ENCODE results near the gene PAN2. TPM values are rescaled to one million over a fixed set of nuclear protein-coding genes. Genes with fewer than 3 reads are reported as not detected.
A peak's percentile ranks its signal among the peaks of the same experiment; 100 is the strongest.

Gene PAN2
- total RNA-seq, 1 donor from 2014 or later: 45.3 TPM

DNA sequence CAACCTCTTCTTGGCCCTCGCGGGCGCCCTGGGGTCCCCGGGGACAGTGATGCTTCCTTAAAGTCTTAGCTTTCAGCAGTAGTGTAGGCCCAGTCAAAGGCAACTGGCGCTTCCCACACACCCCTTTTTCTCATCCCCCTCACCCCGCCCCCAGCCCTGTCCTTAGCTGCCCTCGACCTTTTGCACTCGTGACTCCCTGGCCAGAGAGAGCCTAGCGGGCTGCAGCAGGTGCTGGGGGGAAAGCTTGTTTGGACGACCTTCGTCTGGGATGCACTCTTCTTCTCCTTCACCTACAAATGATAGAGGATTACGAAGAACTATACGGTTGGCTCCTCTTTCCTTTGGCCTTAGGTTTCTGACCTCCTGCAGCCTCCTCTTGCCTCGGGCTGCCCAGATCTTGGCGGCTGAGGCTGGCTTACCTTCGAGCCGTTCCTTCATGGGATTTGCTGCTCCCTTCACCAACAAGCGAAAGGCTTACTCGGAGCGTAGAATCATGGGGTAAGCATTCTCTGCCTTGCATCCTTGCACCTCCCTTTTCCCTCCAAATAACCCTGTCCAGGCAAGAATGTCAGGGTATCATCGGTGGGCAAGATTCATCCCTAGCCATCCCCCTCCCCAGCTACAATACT is 66.2 kb downstream of the PAN2 start:
- DNase-seq (ENCODE audit: low spot score in 2 of 2): no peak
- peak overlapping the region; percentile 91 to 96 for H3K27ac ChIP-seq
- no peaks in the 10 kb centered on the region for H3K9me3 ChIP-seq
- TF ChIP-seq, protein P1, sequence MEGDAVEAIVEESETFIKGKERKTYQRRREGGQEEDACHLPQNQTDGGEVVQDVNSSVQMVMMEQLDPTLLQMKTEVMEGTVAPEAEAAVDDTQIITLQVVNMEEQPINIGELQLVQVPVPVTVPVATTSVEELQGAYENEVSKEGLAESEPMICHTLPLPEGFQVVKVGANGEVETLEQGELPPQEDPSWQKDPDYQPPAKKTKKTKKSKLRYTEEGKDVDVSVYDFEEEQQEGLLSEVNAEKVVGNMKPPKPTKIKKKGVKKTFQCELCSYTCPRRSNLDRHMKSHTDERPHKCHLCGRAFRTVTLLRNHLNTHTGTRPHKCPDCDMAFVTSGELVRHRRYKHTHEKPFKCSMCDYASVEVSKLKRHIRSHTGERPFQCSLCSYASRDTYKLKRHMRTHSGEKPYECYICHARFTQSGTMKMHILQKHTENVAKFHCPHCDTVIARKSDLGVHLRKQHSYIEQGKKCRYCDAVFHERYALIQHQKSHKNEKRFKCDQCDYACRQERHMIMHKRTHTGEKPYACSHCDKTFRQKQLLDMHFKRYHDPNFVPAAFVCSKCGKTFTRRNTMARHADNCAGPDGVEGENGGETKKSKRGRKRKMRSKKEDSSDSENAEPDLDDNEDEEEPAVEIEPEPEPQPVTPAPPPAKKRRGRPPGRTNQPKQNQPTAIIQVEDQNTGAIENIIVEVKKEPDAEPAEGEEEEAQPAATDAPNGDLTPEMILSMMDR (IDR thresholded peaks at IDR 0.05): no peak
- no peaks in the 10 kb centered on the region for H3K27me3 ChIP-seq
- H3K4me3 ChIP-seq: peak overlapping the region; percentile 69 to 73
- H3K36me3 ChIP-seq: peaks cover 17 to 19% of the 10 kb centered on the region in 2 donors
- intact Hi-C loops (cut with DNase I): loop anchor here (1.0 to 2.0 kb wide), 2 partner anchors 9 to 33 kb away; partner anchors contain the start of genes ANKRD52 and CS
- H3K4me1 ChIP-seq: peaks cover 0 to 12% of the 10 kb centered on the region in 2 donors

- Histone ChIP-seq H3K36me3 (peaks cover 10 to 12% of the 10 kb centered on the region in 2 donors), H3K4me3 (peak within 1 kb of the TSS; percentile 69 to 73), H3K27me3 (no peaks in the 10 kb centered on the region), H3K4me1 (peaks cover 0 to 12% of the 10 kb centered on the region in 2 donors), H3K9me3 (no peaks in the 10 kb centered on the region), H3K27ac (peak within 1 kb of the TSS; percentile 91 to 96)
- TF ChIP-seq, protein P1 (IDR thresholded peaks at IDR 0.05): peak; percentile 65 to 72 (median 71)
- intact Hi-C loops (cut with DNase I): loop anchor here (1.0 to 2.0 kb wide), 2 partner anchors 9 to 34 kb away; partner anchors contain the start of genes ANKRD52 and CS
- peak; percentile 79 to 94 for DNase-seq (ENCODE audit: low spot score in 2 of 2)
These were observed 66.9 kb downstream of the PAN2 start, which contains the start of gene COQ10A for GRCh38 chr12:56266693-56267442. Gene COQ10A, plus strand, starts transcription at chr12:56266942. Its CDS starts 177 bp downstream, at chr12:56267119.

Other genes starting within 250 kb of the PAN2 start
- gene PA2G4, start 229.4 kb downstream of the PAN2 start, total RNA-seq: 101 TPM
- gene RPL41, start 217.4 kb downstream of the PAN2 start, total RNA-seq: 1,819 TPM
- gene ZC3H10, start 215.7 kb downstream of the PAN2 start, total RNA-seq: 11.1 TPM
- gene ESYT1, start 205.7 kb downstream of the PAN2 start, total RNA-seq: 119 TPM
- gene MYL6B, start 181.4 kb downstream of the PAN2 start, total RNA-seq: 53.6 TPM
- 1,476 TPM for gene MYL6, start 175.6 kb downstream of the PAN2 start, total RNA-seq
- 53.9 TPM for gene SMARCC2, start 144.5 kb downstream of the PAN2 start, total RNA-seq
- 50.3 TPM for gene RNF41, start 112.1 kb downstream of the PAN2 start, total RNA-seq
- gene NABP2, start 109.7 kb downstream of the PAN2 start, total RNA-seq: 2.8 TPM
- not detected for gene SLC39A5, start 103.9 kb downstream of the PAN2 start, total RNA-seq
- gene ANKRD52, start 75.6 kb downstream of the PAN2 start, total RNA-seq: 17.5 TPM
- gene COQ10A, start 67.1 kb downstream of the PAN2 start, total RNA-seq: 4.8 TPM
- gene CS, start 33.7 kb downstream of the PAN2 start, total RNA-seq: 55.2 TPM
- gene CNPY2, start 18.0 kb downstream of the PAN2 start, total RNA-seq: 34.6 TPM
- gene IL23A, start 4.9 kb upstream of the PAN2 start, total RNA-seq: not detected
- gene STAT2, start 26.1 kb upstream of the PAN2 start, total RNA-seq: 246 TPM
- gene APOF, start 28.9 kb upstream of the PAN2 start, total RNA-seq: not detected
- gene TIMELESS, start 115.4 kb upstream of the PAN2 start, total RNA-seq: 2.0 TPM
- gene MIP, start 120.7 kb upstream of the PAN2 start, total RNA-seq: not detected
- gene SPRYD4, start 134.6 kb upstream of the PAN2 start, total RNA-seq: 0.43 TPM
- not detected for gene GLS2, start 154.2 kb upstream of the PAN2 start, total RNA-seq
- gene RBMS2, start 187.8 kb upstream of the PAN2 start, total RNA-seq: 21.3 TPM

Data from ascending aorta (tissue), 2 donors.